NCI-H1105 treated with DMSO at 0.1 percent for 48 hours (cell line): Measurements from ENCODE around the gene CEP112.
"Not testable (repeated sequence)": the region's sequence is repeated elsewhere in the genome, so short reads cannot be mapped to it uniquely, and the experiment has no call there.

ENCODE experiments used
- DNase-seq: peaks from one replicate; lab custom pipeline; 2025; lab: John Stamatoyannopoulos, UW

The CEP112 gene

GRCh38 chr17:66152756-66153155 is 39.2 kb downstream of the CEP112 start:
- no peak for DNase-seq

- DNase-seq: no peak
Observed at GRCh38 chr17:66150708-66151107, 41.2 kb downstream of the CEP112 start.

GRCh38 chr17:66149562-66149961 is 42.4 kb downstream of the CEP112 start:
- DNase-seq: no peak

GRCh38 chr17:66146394-66146793 is 45.5 kb downstream of the CEP112 start:
- no peak for DNase-seq

GRCh38 chr17:66143657-66144282 is 48.2 kb downstream of the CEP112 start:
- no peak for DNase-seq

GRCh38 chr17:66142428-66142827 is 49.5 kb downstream of the CEP112 start:
- DNase-seq: no peak

- DNase-seq: no peak
Observed at GRCh38 chr17:66138120-66138519, 53.8 kb downstream of the CEP112 start.

GRCh38 chr17:66135896-66136295 is 56.0 kb downstream of the CEP112 start:
- DNase-seq: no peak

- DNase-seq: no peak
Observed at GRCh38 chr17:66135219-66135618, 56.7 kb downstream of the CEP112 start.

- DNase-seq: no peak
Observed at GRCh38 chr17:66129759-66130158, 62.2 kb downstream of the CEP112 start.

- DNase-seq: no peak
Observed at GRCh38 chr17:66126231-66126630, 65.7 kb downstream of the CEP112 start.

- no peak for DNase-seq
Observed at GRCh38 chr17:66123163-66123562, 68.8 kb downstream of the CEP112 start.

- DNase-seq: no peak
Observed at GRCh38 chr17:66115246-66115645, 76.7 kb downstream of the CEP112 start.

- DNase-seq: no peak
Observed at GRCh38 chr17:66114609-66115008, 77.3 kb downstream of the CEP112 start.

GRCh38 chr17:66107731-66108130 is 84.2 kb downstream of the CEP112 start:
- no peak for DNase-seq

- DNase-seq: no peak
Observed at GRCh38 chr17:66098040-66098439, 93.9 kb downstream of the CEP112 start.

GRCh38 chr17:66094727-66095126 is 97.2 kb downstream of the CEP112 start:
- no peak for DNase-seq

GRCh38 chr17:66091445-66092080 is 100.4 kb downstream of the CEP112 start:
- no peak for DNase-seq

- no peak for DNase-seq
Observed at GRCh38 chr17:66089764-66090163, 102.2 kb downstream of the CEP112 start.

- DNase-seq: no peak
Observed at GRCh38 chr17:66088173-66088572, 103.8 kb downstream of the CEP112 start.

GRCh38 chr17:66087073-66087472 is 104.9 kb downstream of the CEP112 start:
- no peak for DNase-seq

GRCh38 chr17:66085221-66085620 is 106.7 kb downstream of the CEP112 start:
- no peak for DNase-seq

- DNase-seq: not testable (repeated sequence)
Observed at GRCh38 chr17:66080670-66081069, 111.3 kb downstream of the CEP112 start.
